ENCODE results near the gene SLC22A5. TPM values are rescaled to one million over a fixed set of nuclear protein-coding genes. Genes with fewer than 3 reads are reported as not detected.

Gene SLC22A5
- total RNA-seq, 1 experiment from 2014 or later = 3.6 TPM

DNA sequence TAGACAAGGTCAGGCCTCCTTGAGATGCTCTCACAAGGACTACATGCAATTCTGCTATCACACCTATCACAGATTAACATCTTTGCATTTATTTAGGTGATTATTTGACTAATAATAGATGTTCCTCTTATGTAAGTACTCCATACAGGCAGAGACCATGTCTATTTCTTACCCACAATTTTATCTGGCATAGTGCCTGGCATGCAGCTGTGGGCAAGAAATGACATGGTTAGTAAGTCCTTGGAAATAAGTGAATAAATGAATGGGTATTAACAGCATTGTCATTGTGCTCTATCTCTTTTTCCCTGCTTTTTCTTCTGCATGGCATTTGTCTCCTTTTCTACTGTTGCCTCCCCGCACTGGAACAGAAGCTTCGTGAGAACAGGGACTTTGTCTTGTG, 49.4 kb downstream of the SLC22A5 start:
- no peaks in the 10 kb centered on the region for H3K9me3 Mint-ChIP-seq
- ATAC-seq = no peak
- CTCF ChIA-PET = interaction anchor here (2.9 kb wide), 1 partner anchor 83 kb away, joined by 13 read pairs; no protein-coding TSS in a partner anchor
- no peaks in the 10 kb centered on the region for H3K36me3 Mint-ChIP-seq
- DNase-seq (ENCODE audit: low spot score) = no peak
- H3K27ac Mint-ChIP-seq = no peak overlapping the region
- POLR2A ChIA-PET = no interaction called here
- peaks cover 20% of the 10 kb centered on the region for H3K4me1 Mint-ChIP-seq
- H3K27me3 Mint-ChIP-seq (ENCODE audit: low read depth) = no peaks in the 10 kb centered on the region; the same call in 1 of the 2 replicates
- H3K4me3 Mint-ChIP-seq = no peak overlapping the region
- TF ChIP-seq, protein P1, sequence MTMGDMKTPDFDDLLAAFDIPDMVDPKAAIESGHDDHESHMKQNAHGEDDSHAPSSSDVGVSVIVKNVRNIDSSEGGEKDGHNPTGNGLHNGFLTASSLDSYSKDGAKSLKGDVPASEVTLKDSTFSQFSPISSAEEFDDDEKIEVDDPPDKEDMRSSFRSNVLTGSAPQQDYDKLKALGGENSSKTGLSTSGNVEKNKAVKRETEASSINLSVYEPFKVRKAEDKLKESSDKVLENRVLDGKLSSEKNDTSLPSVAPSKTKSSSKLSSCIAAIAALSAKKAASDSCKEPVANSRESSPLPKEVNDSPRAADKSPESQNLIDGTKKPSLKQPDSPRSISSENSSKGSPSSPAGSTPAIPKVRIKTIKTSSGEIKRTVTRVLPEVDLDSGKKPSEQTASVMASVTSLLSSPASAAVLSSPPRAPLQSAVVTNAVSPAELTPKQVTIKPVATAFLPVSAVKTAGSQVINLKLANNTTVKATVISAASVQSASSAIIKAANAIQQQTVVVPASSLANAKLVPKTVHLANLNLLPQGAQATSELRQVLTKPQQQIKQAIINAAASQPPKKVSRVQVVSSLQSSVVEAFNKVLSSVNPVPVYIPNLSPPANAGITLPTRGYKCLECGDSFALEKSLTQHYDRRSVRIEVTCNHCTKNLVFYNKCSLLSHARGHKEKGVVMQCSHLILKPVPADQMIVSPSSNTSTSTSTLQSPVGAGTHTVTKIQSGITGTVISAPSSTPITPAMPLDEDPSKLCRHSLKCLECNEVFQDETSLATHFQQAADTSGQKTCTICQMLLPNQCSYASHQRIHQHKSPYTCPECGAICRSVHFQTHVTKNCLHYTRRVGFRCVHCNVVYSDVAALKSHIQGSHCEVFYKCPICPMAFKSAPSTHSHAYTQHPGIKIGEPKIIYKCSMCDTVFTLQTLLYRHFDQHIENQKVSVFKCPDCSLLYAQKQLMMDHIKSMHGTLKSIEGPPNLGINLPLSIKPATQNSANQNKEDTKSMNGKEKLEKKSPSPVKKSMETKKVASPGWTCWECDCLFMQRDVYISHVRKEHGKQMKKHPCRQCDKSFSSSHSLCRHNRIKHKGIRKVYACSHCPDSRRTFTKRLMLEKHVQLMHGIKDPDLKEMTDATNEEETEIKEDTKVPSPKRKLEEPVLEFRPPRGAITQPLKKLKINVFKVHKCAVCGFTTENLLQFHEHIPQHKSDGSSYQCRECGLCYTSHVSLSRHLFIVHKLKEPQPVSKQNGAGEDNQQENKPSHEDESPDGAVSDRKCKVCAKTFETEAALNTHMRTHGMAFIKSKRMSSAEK (CRISPR knock-in tag; IDR thresholded peaks at IDR 0.05; ENCODE audit: borderline replicate concordance) = no peak
- TF ChIP-seq FOXJ3 (CRISPR knock-in tag; IDR thresholded peaks at IDR 0.05; ENCODE audit: borderline replicate concordance) = no peak
- no peak for TF ChIP-seq ATF3 (CRISPR knock-in tag; conservative IDR thresholded peaks at IDR 0.05)
- no peak for TF ChIP-seq RELA (CRISPR knock-in tag; IDR thresholded peaks at IDR 0.05; ENCODE audit: borderline replicate concordance)
- no peak for TF ChIP-seq ZNF281 (CRISPR knock-in tag; IDR thresholded peaks at IDR 0.05)
- TF ChIP-seq ZNF219 (CRISPR knock-in tag; IDR thresholded peaks at IDR 0.05; ENCODE audit: borderline replicate concordance) = no peak
- TF ChIP-seq NFYB (CRISPR knock-in tag; conservative IDR thresholded peaks at IDR 0.05; ENCODE audit: low read depth) = no peak
- TF ChIP-seq, protein P2, sequence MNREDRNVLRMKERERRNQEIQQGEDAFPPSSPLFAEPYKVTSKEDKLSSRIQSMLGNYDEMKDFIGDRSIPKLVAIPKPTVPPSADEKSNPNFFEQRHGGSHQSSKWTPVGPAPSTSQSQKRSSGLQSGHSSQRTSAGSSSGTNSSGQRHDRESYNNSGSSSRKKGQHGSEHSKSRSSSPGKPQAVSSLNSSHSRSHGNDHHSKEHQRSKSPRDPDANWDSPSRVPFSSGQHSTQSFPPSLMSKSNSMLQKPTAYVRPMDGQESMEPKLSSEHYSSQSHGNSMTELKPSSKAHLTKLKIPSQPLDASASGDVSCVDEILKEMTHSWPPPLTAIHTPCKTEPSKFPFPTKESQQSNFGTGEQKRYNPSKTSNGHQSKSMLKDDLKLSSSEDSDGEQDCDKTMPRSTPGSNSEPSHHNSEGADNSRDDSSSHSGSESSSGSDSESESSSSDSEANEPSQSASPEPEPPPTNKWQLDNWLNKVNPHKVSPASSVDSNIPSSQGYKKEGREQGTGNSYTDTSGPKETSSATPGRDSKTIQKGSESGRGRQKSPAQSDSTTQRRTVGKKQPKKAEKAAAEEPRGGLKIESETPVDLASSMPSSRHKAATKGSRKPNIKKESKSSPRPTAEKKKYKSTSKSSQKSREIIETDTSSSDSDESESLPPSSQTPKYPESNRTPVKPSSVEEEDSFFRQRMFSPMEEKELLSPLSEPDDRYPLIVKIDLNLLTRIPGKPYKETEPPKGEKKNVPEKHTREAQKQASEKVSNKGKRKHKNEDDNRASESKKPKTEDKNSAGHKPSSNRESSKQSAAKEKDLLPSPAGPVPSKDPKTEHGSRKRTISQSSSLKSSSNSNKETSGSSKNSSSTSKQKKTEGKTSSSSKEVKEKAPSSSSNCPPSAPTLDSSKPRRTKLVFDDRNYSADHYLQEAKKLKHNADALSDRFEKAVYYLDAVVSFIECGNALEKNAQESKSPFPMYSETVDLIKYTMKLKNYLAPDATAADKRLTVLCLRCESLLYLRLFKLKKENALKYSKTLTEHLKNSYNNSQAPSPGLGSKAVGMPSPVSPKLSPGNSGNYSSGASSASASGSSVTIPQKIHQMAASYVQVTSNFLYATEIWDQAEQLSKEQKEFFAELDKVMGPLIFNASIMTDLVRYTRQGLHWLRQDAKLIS (CRISPR knock-in tag; IDR thresholded peaks at IDR 0.05; ENCODE audit: borderline replicate concordance) = no peak
- no peak for TF ChIP-seq ESRRA (CRISPR knock-in tag; IDR thresholded peaks at IDR 0.05; ENCODE audit: borderline replicate concordance)
- no peak for TF ChIP-seq SMAD3 (CRISPR knock-in tag; IDR thresholded peaks at IDR 0.05; ENCODE audit: borderline replicate concordance)
- TF ChIP-seq TCF7 (CRISPR knock-in tag; IDR thresholded peaks at IDR 0.05; ENCODE audit: low read depth) = no peak
- TF ChIP-seq MXD4 (CRISPR knock-in tag; IDR thresholded peaks at IDR 0.05; ENCODE audit: borderline replicate concordance) = no peak
- TF ChIP-seq STAT6 (CRISPR knock-in tag; conservative IDR thresholded peaks at IDR 0.05; ENCODE audit: low read depth) = no peak
- TF ChIP-seq, protein P3, sequence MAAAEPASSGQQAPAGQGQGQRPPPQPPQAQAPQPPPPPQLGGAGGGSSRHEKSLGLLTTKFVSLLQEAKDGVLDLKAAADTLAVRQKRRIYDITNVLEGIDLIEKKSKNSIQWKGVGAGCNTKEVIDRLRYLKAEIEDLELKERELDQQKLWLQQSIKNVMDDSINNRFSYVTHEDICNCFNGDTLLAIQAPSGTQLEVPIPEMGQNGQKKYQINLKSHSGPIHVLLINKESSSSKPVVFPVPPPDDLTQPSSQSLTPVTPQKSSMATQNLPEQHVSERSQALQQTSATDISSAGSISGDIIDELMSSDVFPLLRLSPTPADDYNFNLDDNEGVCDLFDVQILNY (CRISPR knock-in tag; IDR thresholded peaks at IDR 0.05) = no peak
- TF ChIP-seq, protein P4, sequence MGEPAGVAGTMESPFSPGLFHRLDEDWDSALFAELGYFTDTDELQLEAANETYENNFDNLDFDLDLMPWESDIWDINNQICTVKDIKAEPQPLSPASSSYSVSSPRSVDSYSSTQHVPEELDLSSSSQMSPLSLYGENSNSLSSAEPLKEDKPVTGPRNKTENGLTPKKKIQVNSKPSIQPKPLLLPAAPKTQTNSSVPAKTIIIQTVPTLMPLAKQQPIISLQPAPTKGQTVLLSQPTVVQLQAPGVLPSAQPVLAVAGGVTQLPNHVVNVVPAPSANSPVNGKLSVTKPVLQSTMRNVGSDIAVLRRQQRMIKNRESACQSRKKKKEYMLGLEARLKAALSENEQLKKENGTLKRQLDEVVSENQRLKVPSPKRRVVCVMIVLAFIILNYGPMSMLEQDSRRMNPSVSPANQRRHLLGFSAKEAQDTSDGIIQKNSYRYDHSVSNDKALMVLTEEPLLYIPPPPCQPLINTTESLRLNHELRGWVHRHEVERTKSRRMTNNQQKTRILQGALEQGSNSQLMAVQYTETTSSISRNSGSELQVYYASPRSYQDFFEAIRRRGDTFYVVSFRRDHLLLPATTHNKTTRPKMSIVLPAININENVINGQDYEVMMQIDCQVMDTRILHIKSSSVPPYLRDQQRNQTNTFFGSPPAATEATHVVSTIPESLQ (CRISPR knock-in tag; IDR thresholded peaks at IDR 0.05) = no peak

All from WTC11 (cell line).